Activated CD4-positive, CD25-positive, alpha-beta regulatory T cell treated with anti-CD3 and anti-CD28 coated beads, Interleukin-2, amount 50 U/mL, for 24 hours (primary cell): ENCODE measurements around the gene RFX7.

Experiments
- ATAC-seq, 2 donors: fragments of 150-1000 bp; cut with Tn5 transposase; one replicate each; pipeline ENCODE4 v1.10.0; 2021; ENCODE audit warnings: mild to moderate bottlenecking in 1 of 2, moderate library complexity in 1 of 2

Gene RFX7

GRCh38 chr15:56042498-56042897, 201.2 kb downstream of the RFX7 start:
- ATAC-seq: no peak

- no peak for ATAC-seq
Observed at GRCh38 chr15:56042031-56042430, 201.6 kb downstream of the RFX7 start.

- ATAC-seq: peak in 1 of 2 donors; percentile 22
Observed at GRCh38 chr15:56040081-56041035, 203.3 kb downstream of the RFX7 start.

- ATAC-seq: no peak
Observed at GRCh38 chr15:56038707-56039106, 205.0 kb downstream of the RFX7 start.

- ATAC-seq: peak; percentile 77 to 80
Observed at GRCh38 chr15:56038015-56038414, 205.7 kb downstream of the RFX7 start.
